Measurements from ENCODE around the gene LYZL1.

DNA sequence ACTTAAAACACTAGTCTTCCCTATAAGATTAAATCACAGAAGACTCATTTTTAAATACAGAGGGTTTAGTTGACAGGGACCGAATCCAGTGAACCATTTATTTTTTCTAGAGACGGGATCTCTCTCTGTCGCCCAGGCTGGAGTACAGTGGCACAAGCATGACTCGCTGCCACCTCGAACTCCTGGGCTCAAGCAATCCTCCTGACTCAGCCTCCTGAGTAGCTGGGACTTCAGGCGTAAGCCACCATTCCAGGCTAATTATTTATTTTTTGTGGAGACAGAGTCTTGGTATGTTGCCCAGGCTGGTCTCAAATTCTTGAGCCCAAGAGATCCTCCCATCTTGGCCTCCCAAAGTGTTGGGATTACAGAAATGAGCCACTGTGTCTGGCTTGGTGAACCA, 20.9 kb upstream of the LYZL1 start:
- TF ChIP-seq ATF1 (CRISPR knock-in tag; IDR thresholded peaks at IDR 0.05) (no peak), IRF2 (CRISPR knock-in tag; IDR thresholded peaks at IDR 0.05; ENCODE audit: borderline replicate concordance, low read depth) (no peak), NR2C2 (CRISPR knock-in tag; IDR thresholded peaks at IDR 0.05) (no peak)
- TF ChIP-seq, protein P1, sequence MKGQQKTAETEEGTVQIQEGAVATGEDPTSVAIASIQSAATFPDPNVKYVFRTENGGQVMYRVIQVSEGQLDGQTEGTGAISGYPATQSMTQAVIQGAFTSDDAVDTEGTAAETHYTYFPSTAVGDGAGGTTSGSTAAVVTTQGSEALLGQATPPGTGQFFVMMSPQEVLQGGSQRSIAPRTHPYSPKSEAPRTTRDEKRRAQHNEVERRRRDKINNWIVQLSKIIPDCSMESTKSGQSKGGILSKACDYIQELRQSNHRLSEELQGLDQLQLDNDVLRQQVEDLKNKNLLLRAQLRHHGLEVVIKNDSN (CRISPR knock-in tag; IDR thresholded peaks at IDR 0.05): no peak
- TF ChIP-seq, protein P2, sequence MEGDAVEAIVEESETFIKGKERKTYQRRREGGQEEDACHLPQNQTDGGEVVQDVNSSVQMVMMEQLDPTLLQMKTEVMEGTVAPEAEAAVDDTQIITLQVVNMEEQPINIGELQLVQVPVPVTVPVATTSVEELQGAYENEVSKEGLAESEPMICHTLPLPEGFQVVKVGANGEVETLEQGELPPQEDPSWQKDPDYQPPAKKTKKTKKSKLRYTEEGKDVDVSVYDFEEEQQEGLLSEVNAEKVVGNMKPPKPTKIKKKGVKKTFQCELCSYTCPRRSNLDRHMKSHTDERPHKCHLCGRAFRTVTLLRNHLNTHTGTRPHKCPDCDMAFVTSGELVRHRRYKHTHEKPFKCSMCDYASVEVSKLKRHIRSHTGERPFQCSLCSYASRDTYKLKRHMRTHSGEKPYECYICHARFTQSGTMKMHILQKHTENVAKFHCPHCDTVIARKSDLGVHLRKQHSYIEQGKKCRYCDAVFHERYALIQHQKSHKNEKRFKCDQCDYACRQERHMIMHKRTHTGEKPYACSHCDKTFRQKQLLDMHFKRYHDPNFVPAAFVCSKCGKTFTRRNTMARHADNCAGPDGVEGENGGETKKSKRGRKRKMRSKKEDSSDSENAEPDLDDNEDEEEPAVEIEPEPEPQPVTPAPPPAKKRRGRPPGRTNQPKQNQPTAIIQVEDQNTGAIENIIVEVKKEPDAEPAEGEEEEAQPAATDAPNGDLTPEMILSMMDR (IDR thresholded peaks at IDR 0.05): no peak
- TF ChIP-seq, protein P3, sequence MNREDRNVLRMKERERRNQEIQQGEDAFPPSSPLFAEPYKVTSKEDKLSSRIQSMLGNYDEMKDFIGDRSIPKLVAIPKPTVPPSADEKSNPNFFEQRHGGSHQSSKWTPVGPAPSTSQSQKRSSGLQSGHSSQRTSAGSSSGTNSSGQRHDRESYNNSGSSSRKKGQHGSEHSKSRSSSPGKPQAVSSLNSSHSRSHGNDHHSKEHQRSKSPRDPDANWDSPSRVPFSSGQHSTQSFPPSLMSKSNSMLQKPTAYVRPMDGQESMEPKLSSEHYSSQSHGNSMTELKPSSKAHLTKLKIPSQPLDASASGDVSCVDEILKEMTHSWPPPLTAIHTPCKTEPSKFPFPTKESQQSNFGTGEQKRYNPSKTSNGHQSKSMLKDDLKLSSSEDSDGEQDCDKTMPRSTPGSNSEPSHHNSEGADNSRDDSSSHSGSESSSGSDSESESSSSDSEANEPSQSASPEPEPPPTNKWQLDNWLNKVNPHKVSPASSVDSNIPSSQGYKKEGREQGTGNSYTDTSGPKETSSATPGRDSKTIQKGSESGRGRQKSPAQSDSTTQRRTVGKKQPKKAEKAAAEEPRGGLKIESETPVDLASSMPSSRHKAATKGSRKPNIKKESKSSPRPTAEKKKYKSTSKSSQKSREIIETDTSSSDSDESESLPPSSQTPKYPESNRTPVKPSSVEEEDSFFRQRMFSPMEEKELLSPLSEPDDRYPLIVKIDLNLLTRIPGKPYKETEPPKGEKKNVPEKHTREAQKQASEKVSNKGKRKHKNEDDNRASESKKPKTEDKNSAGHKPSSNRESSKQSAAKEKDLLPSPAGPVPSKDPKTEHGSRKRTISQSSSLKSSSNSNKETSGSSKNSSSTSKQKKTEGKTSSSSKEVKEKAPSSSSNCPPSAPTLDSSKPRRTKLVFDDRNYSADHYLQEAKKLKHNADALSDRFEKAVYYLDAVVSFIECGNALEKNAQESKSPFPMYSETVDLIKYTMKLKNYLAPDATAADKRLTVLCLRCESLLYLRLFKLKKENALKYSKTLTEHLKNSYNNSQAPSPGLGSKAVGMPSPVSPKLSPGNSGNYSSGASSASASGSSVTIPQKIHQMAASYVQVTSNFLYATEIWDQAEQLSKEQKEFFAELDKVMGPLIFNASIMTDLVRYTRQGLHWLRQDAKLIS (CRISPR knock-in tag; IDR thresholded peaks at IDR 0.05; ENCODE audit: borderline replicate concordance): no peak
